Fibroblast of lung (primary cell): ENCODE measurements around the gene MFSD12. TPM values are rescaled to one million over a fixed set of nuclear protein-coding genes. Genes with fewer than 3 reads are reported as not detected.

Experiments used
- DNase-seq, 2 donors: peaks; one replicate each; pipeline versions ENCODE4 v3.0.0 to v3.0.0-alpha.2; 2010; ENCODE audit warnings: low read depth in 2 of 2
- H2AFZ ChIP-seq: 2 replicates; pipeline ENCODE4 v1.5.1; 2012; ENCODE audit warnings: low read length, control low read depth, inconsistent platforms
- H3K27ac ChIP-seq: 2 replicates; pipeline ENCODE4 v1.5.1; 2011; ENCODE audit warnings: low read length, control low read depth; ENCODE audit not compliant: insufficient read depth
- H3K27me3 ChIP-seq: 2 replicates; pipeline ENCODE4 v1.5.1; 2011; ENCODE audit warnings: mild to moderate bottlenecking, low read length; ENCODE audit not compliant: control insufficient read depth, insufficient read depth
- H3K36me3 ChIP-seq: 2 replicates; pipeline ENCODE4 v1.5.1; 2011; ENCODE audit warnings: low read length; ENCODE audit not compliant: control insufficient read depth, insufficient read depth
- H3K4me1 ChIP-seq: 2 replicates; pipeline ENCODE4 v1.5.1; 2011; ENCODE audit warnings: low read length; ENCODE audit not compliant: control insufficient read depth, insufficient read depth; ENCODE audit errors: extremely low read depth
- H3K4me2 ChIP-seq: 2 replicates; pipeline ENCODE4 v1.5.1; 2011; ENCODE audit warnings: low read length, control low read depth; ENCODE audit not compliant: insufficient read depth; ENCODE audit errors: extremely low read depth
- H3K4me3 ChIP-seq, 4 experiments: fragments of 200-600 bp in 1 of 4; sonication (generic) in 1 of 4; replicated peaks in 1 of 4; 2 replicates each; pipeline ENCODE4 v1.5.1; 2011 to 2016; ENCODE audit warnings: low read length in 4 of 4, low read depth in 3 of 4, mild to moderate bottlenecking in 3 of 4, control low read depth in 2 of 4, inconsistent platforms in 1 of 4, mixed read lengths in 1 of 4; ENCODE audit not compliant: insufficient read depth in 1 of 4; ENCODE audit errors: control extremely low read depth in 1 of 4
- H3K79me2 ChIP-seq: 2 replicates; pipeline ENCODE4 v1.5.1; 2012; ENCODE audit warnings: mild to moderate bottlenecking, low read length, inconsistent platforms; ENCODE audit not compliant: control insufficient read depth, insufficient read depth
- H3K9ac ChIP-seq: 2 replicates; pipeline ENCODE4 v1.5.1; 2011; ENCODE audit warnings: mild to moderate bottlenecking, low read length, control low read depth; ENCODE audit not compliant: insufficient read depth
- H3K9me3 ChIP-seq: 2 replicates; pipeline ENCODE4 v1.5.1; 2012; ENCODE audit warnings: low read depth, low read length; ENCODE audit not compliant: control insufficient read depth, insufficient read depth
- H4K20me1 ChIP-seq: 2 replicates; pipeline ENCODE4 v1.5.1; 2011; ENCODE audit warnings: low read length; ENCODE audit not compliant: control insufficient read depth, insufficient read depth; ENCODE audit errors: extremely low read depth
- EZH2 ChIP-seq: IDR thresholded peaks from 2 replicates; pipeline ENCODE4 v1.5.1; 2012; ENCODE audit warnings: low read length, control low read depth, mild to moderate bottlenecking; ENCODE audit errors: missing control alignments
- polyA plus RNA-seq, 2 donors: library from polyadenylated mRNA; depleted of rRNA in 1 of 2; stranded (reverse) in 1 of 2; unstranded in 1 of 2; fragments of >200 nt; gene quantifications; 2 replicates each; pipeline ENCODE4 v1.2.1, GENCODE V29; 2011 to 2012; ENCODE audit warnings: missing spikeins in 1 of 2
- total RNA-seq: library from RNA; depleted of rRNA; stranded (reverse); fragments of >200 nt; gene quantifications from 2 replicates; pipeline ENCODE4 v1.2.1, GENCODE V29; 2014
- TF ChIP-seq, protein P1 (sequence below), 2 donors: IDR thresholded peaks in 1 of 2; conservative IDR thresholded peaks in 1 of 2; 1 replicate in 1 of 2; 2 replicates in 1 of 2; pipeline ENCODE4 v1.5.1; 2011 to 2012; ENCODE audit warnings: low read length in 2 of 2, control low read depth in 1 of 2, inconsistent platforms in 1 of 2, low read depth in 1 of 2, mild to moderate bottlenecking in 1 of 2

The MFSD12 gene
- total and polyA plus RNA-seq, 2 donors (not counting 1 experiment from before 2014, with no cell fraction given) = 20.6 to 79.9 TPM

GRCh38 chr19:3507371-3508120, 49.8 kb downstream of the MFSD12 start:
- Histone ChIP-seq H4K20me1 (no peaks in the 10 kb centered on the region), H3K9me3 (no peaks in the 10 kb centered on the region), H3K9ac (peak overlapping the region; percentile 48), H3K4me2 (peak overlapping the region; percentile 92), H3K36me3 (peaks cover 14% of the 10 kb centered on the region), H3K4me1 (no peaks in the 10 kb centered on the region), H2AFZ (peak overlapping the region; percentile 17), H3K4me3 (peak overlapping the region; percentile 74 to 93 (median 83)), H3K79me2 (peaks cover 62% of the 10 kb centered on the region), H3K27ac (peak overlapping the region; percentile 86), H3K27me3 (no peaks in the 10 kb centered on the region)
- TF ChIP-seq, protein P1, sequence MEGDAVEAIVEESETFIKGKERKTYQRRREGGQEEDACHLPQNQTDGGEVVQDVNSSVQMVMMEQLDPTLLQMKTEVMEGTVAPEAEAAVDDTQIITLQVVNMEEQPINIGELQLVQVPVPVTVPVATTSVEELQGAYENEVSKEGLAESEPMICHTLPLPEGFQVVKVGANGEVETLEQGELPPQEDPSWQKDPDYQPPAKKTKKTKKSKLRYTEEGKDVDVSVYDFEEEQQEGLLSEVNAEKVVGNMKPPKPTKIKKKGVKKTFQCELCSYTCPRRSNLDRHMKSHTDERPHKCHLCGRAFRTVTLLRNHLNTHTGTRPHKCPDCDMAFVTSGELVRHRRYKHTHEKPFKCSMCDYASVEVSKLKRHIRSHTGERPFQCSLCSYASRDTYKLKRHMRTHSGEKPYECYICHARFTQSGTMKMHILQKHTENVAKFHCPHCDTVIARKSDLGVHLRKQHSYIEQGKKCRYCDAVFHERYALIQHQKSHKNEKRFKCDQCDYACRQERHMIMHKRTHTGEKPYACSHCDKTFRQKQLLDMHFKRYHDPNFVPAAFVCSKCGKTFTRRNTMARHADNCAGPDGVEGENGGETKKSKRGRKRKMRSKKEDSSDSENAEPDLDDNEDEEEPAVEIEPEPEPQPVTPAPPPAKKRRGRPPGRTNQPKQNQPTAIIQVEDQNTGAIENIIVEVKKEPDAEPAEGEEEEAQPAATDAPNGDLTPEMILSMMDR (conservative IDR thresholded peaks at IDR 0.05 in 1 of 2, IDR thresholded peaks at IDR 0.05 in 1 of 2; ENCODE audit: low read depth in 1 of 2, low read length in 2 of 2) = no peak
- TF ChIP-seq EZH2 = no peak
- peak in 1 of 2 donors; percentile 27 for DNase-seq

- peak overlapping the region; percentile 74 to 93 (median 83) for H3K4me3 ChIP-seq
- peak overlapping the region; percentile 17 for H2AFZ ChIP-seq
- peak overlapping the region; percentile 92 for H3K4me2 ChIP-seq
- no peaks in the 10 kb centered on the region for H3K9me3 ChIP-seq
- TF ChIP-seq EZH2 = no peak
- TF ChIP-seq, protein P1 (conservative IDR thresholded peaks at IDR 0.05 in 1 of 2, IDR thresholded peaks at IDR 0.05 in 1 of 2; ENCODE audit: low read depth in 1 of 2, low read length in 2 of 2) = no peak
- H3K9ac ChIP-seq = peak overlapping the region; percentile 89
- no peak for DNase-seq
- peak overlapping the region; percentile 86 for H3K27ac ChIP-seq
- no peaks in the 10 kb centered on the region for H3K27me3 ChIP-seq
- no peaks in the 10 kb centered on the region for H4K20me1 ChIP-seq
- H3K36me3 ChIP-seq = peaks cover 14% of the 10 kb centered on the region
- H3K79me2 ChIP-seq = peaks cover 53% of the 10 kb centered on the region
- H3K4me1 ChIP-seq = no peaks in the 10 kb centered on the region
These were observed 50.7 kb downstream of the MFSD12 start for GRCh38 chr19:3506384-3507340.
